SK-N-SH (cell line): ENCODE data around the gene DHRS13. TPM values are rescaled to one million over a fixed set of nuclear protein-coding genes. Genes with fewer than 3 reads are reported as not detected.
A peak's percentile ranks its signal among the peaks of the same experiment; 100 is the strongest.

Experiments used
- CTCF ChIA-PET: fragments of 300-600, 350-600 bp; formaldehyde crosslinking; extraction: SDS; loops from one replicate; lab custom pipeline; 2021; lab: Yijun Ruan, JAX
- POLR2A ChIA-PET: fragments of 350-600 bp; sonication (Branson Sonifier 250); formaldehyde crosslinking; extraction: SDS; loops from one replicate; lab custom pipeline; 2020; ENCODE audit warnings: antibody characterized with exemption, inconsistent platforms; lab: Yijun Ruan, JAX
- DNase-seq: peaks from one replicate; pipeline ENCODE4 v3.0.0; 2012
- H2AFZ ChIP-seq: fragments of 200-600 bp; sonication (generic); 2 replicates; pipeline ENCODE4 v1.8.1; 2016; ENCODE audit warnings: antibody characterized with exemption, mild to moderate bottlenecking, low read depth
- H3F3A ChIP-seq: fragments of 200-600 bp; sonication (generic); replicated peaks from 2 replicates; pipeline ENCODE3; 2016; ENCODE audit warnings: antibody characterized with exemption, mild to moderate bottlenecking; ENCODE audit not compliant: insufficient read depth
- H3K27ac ChIP-seq, 2 experiments: fragments of 200-500 bp in 1 of 2; fragments of 200-600 bp in 1 of 2; sonication (Bioruptor generic) in 1 of 2; sonication (generic), shearing (Covaris generic) in 1 of 2; 2 replicates each; pipeline versions ENCODE4 v1.5.1 to v1.6.1; 2014 to 2016; ENCODE audit warnings: low read depth in 2 of 2, inconsistent platforms in 1 of 2, low read length in 1 of 2, mild to moderate bottlenecking in 1 of 2, mixed read lengths in 1 of 2
- H3K27me3 ChIP-seq: fragments of 200-600 bp; sonication (generic), shearing (Covaris generic); 2 replicates; pipeline ENCODE4 v1.6.1; 2016; ENCODE audit warnings: mixed run types; ENCODE audit not compliant: insufficient read depth
- H3K36me3 ChIP-seq, 2 experiments: fragments of 200-500 bp in 1 of 2; fragments of 200-600 bp in 1 of 2; sonication (Bioruptor generic) in 1 of 2; sonication (generic) in 1 of 2; replicated peaks in 1 of 2; 2 replicates each; pipeline versions ENCODE3 to v1.5.1; 2014 to 2016; ENCODE audit warnings: low read length in 1 of 2, mild to moderate bottlenecking in 1 of 2; ENCODE audit not compliant: insufficient read depth in 2 of 2, control insufficient read depth in 1 of 2
- H3K4me1 ChIP-seq, 2 experiments: fragments of 200-500 bp in 1 of 2; fragments of 200-600 bp in 1 of 2; sonication (Bioruptor generic) in 1 of 2; sonication (generic), shearing (Covaris generic) in 1 of 2; 2 replicates each; pipeline versions ENCODE4 v1.5.1 to v1.6.1; 2014 to 2016; ENCODE audit warnings: low read depth in 1 of 2, low read length in 1 of 2, mixed run types in 1 of 2; ENCODE audit not compliant: insufficient read depth in 2 of 2, control insufficient read depth in 1 of 2
- H3K4me2 ChIP-seq: fragments of 200-600 bp; sonication (generic), shearing (Covaris generic); 2 replicates; pipeline ENCODE4 v1.6.1; 2017; ENCODE audit warnings: mixed run types
- H3K4me3 ChIP-seq, 2 experiments: fragments of 200-500 bp in 1 of 2; fragments of 200-600 bp in 1 of 2; sonication (Bioruptor generic) in 1 of 2; sonication (generic), shearing (Covaris generic) in 1 of 2; 2 replicates each; pipeline versions ENCODE4 v1.5.1 to v1.8.1; 2014 to 2016; ENCODE audit warnings: low read depth in 2 of 2, inconsistent platforms in 1 of 2, low read length in 1 of 2, mild to moderate bottlenecking in 1 of 2, mixed read lengths in 1 of 2, moderate library complexity in 1 of 2
- H3K79me2 ChIP-seq: fragments of 200-600 bp; sonication (generic); 2 replicates; pipeline ENCODE4 v1.8.1; 2017; ENCODE audit warnings: mild to moderate bottlenecking; ENCODE audit not compliant: insufficient read depth
- H3K9ac ChIP-seq: fragments of 200-600 bp; sonication (generic); 2 replicates; pipeline ENCODE4 v1.6.1; 2017; ENCODE audit warnings: mixed run types
- H3K9me2 ChIP-seq: fragments of 200-600 bp; sonication (generic); 2 replicates; pipeline ENCODE4 v1.6.1; 2017; ENCODE audit warnings: mixed run types
- H3K9me3 ChIP-seq: fragments of 200-600 bp; sonication (generic); 2 replicates; pipeline ENCODE4 v1.6.1; 2017; ENCODE audit warnings: mixed run types, mild to moderate bottlenecking, moderate library complexity
- H4K20me1 ChIP-seq: fragments of 200-600 bp; sonication (generic); 2 replicates; pipeline ENCODE4 v1.6.1; 2017; ENCODE audit warnings: mild to moderate bottlenecking, mixed run types; ENCODE audit not compliant: insufficient read depth
- CHD2 ChIP-seq: fragments of 150-350 bp; IDR thresholded peaks from 2 replicates; pipeline ENCODE4 v1.6.1; 2018; ENCODE audit warnings: low read length; ENCODE audit not compliant: partially characterized antibody
- ELF1 ChIP-seq: IDR thresholded peaks from 2 replicates; pipeline ENCODE4 v1.4.0; 2012
- EP300 ChIP-seq, 2 experiments: IDR thresholded peaks; 2 replicates each; pipeline versions ENCODE4 v1.4.0 to v1.6.1; 2012; ENCODE audit warnings: borderline replicate concordance in 1 of 2, low read depth in 1 of 2, low read length in 1 of 2
- EZH2phosphoT487 ChIP-seq: fragments of 200-600 bp; sonication (generic); IDR thresholded peaks from 2 replicates; pipeline ENCODE4 v1.6.1; 2017; ENCODE audit warnings: low read depth, mixed run types, mild to moderate bottlenecking, antibody characterized with exemption, moderate library complexity, borderline replicate concordance
- FOSL2 ChIP-seq: IDR thresholded peaks from 2 replicates; pipeline ENCODE4 v1.4.0; 2012; ENCODE audit warnings: low read depth, mild to moderate bottlenecking, moderate library complexity, borderline replicate concordance
- FOXJ3 ChIP-seq: sonication (generic); formaldehyde crosslinking; IDR thresholded peaks from 2 replicates; pipeline ENCODE4 v1.5.1; 2020; ENCODE audit warnings: mild to moderate bottlenecking, missing genetic modification reagents
- GABPA ChIP-seq: IDR thresholded peaks from 2 replicates; pipeline ENCODE4 v1.4.0; 2012; ENCODE audit warnings: low read depth, mild to moderate bottlenecking
- GATA2 ChIP-seq: sonication (generic); formaldehyde crosslinking; IDR thresholded peaks from 2 replicates; pipeline ENCODE4 v1.5.0; 2020; ENCODE audit warnings: mild to moderate bottlenecking, missing genetic modification reagents
- JUND ChIP-seq: IDR thresholded peaks from 2 replicates; pipeline ENCODE4 v1.4.0; 2012
- MAX ChIP-seq: IDR thresholded peaks from 2 replicates; pipeline ENCODE4 v1.4.0; 2012; ENCODE audit warnings: low read depth
- POLR2AphosphoS5 ChIP-seq: IDR thresholded peaks from 2 replicates; pipeline ENCODE4 v1.6.1; 2012; ENCODE audit warnings: low read depth, low read length
- REST ChIP-seq: IDR thresholded peaks from 2 replicates; pipeline ENCODE4 v1.6.1; 2012; ENCODE audit warnings: mild to moderate bottlenecking, low read depth, low read length, moderate library complexity
- RFX5 ChIP-seq: IDR thresholded peaks from 2 replicates; pipeline ENCODE4 v1.6.1; 2012; ENCODE audit warnings: mild to moderate bottlenecking, improper control_type of control experiment, low read length
- SIN3A ChIP-seq: IDR thresholded peaks from 2 replicates; pipeline ENCODE4 v1.6.1; 2012; ENCODE audit warnings: low read depth, mild to moderate bottlenecking, low read length, moderate library complexity, borderline replicate concordance
- TAF1 ChIP-seq: IDR thresholded peaks from 2 replicates; pipeline ENCODE4 v1.6.1; 2012; ENCODE audit warnings: low read depth, mild to moderate bottlenecking, low read length, moderate library complexity, borderline replicate concordance
- TCF12 ChIP-seq: IDR thresholded peaks from 2 replicates; pipeline ENCODE4 v1.4.0; 2012
- TEAD4 ChIP-seq: IDR thresholded peaks from 2 replicates; pipeline ENCODE4 v1.4.0; 2012; ENCODE audit warnings: mild to moderate bottlenecking, borderline replicate concordance; ENCODE audit not compliant: insufficient read depth
- YY1 ChIP-seq: IDR thresholded peaks from 2 replicates; pipeline ENCODE4 v1.4.0; 2012; ENCODE audit warnings: low read depth, mild to moderate bottlenecking
- WGBS: methylation state at CpG from one replicate; pipeline ENCODE4 v1.1.6; 2017; ENCODE audit warnings: low lambda C conversion rate; 5-methylcytosine and 5-hydroxymethylcytosine counted together
- polyA plus RNA-seq, 3 experiments: library from polyadenylated mRNA; depleted of rRNA; stranded (reverse); fragments of >200 nt; gene quantifications; 2 replicates each; pipeline ENCODE4 v1.2.3, GENCODE V29; 2012
- TF ChIP-seq, protein P1 (sequence below): fragments of 150-350 bp; IDR thresholded peaks from 2 replicates; pipeline ENCODE4 v1.6.1; 2017; ENCODE audit warnings: antibody characterized with exemption, low read length, low read depth, borderline replicate concordance
- TF ChIP-seq, protein P2 (sequence below): fragments of 200-600 bp; sonication (generic); IDR thresholded peaks from 2 replicates; pipeline ENCODE4 v1.6.1; 2017; ENCODE audit warnings: antibody characterized with exemption, mild to moderate bottlenecking, moderate library complexity

The DHRS13 gene
- polyA plus RNA-seq, 1 of the 3 experiments (the other 2 are of a cell fraction), result 7.4 TPM

GRCh38 chr17:28898527-28898955 lies 4.3 kb downstream of the DHRS13 start:
- no peaks in the 10 kb centered on the region for H3K9me3 ChIP-seq
- CTCF ChIA-PET, result interaction anchor here (0.7 to 9.0 kb wide), 11 partner anchors 10 to 218 kb away, joined by 3 to 95 read pairs (median 4); partner anchors contain the start of genes FAM222B and TLCD1
- peaks cover 9 to 25% of the 10 kb centered on the region in 2 experiments; a peak in 2 of 4 replicates for H3K4me1 ChIP-seq
- no peak overlapping the region for H3K4me3 ChIP-seq
- peaks cover 25% of the 10 kb centered on the region for H3F3A ChIP-seq
- POLR2A ChIA-PET, result interaction anchor here (0.5 to 2.0 kb wide), 5 partner anchors 9 to 171 kb away, joined by 3 to 7 read pairs (median 4); partner anchors contain the start of gene PHF12
- no peaks in the 10 kb centered on the region for H4K20me1 ChIP-seq
- no peaks in the 10 kb centered on the region for H3K9me2 ChIP-seq
- no peak overlapping the region for H3K27ac ChIP-seq
- no peak for TF ChIP-seq TCF12
- no peak for TF ChIP-seq EP300 (IDR thresholded peaks at IDR 0.05; ENCODE audit: borderline replicate concordance in 1 of 2, low read depth in 1 of 2, low read length in 1 of 2)
- no peak for TF ChIP-seq CHD2
- no peak for TF ChIP-seq FOXJ3
- TF ChIP-seq, protein P1, sequence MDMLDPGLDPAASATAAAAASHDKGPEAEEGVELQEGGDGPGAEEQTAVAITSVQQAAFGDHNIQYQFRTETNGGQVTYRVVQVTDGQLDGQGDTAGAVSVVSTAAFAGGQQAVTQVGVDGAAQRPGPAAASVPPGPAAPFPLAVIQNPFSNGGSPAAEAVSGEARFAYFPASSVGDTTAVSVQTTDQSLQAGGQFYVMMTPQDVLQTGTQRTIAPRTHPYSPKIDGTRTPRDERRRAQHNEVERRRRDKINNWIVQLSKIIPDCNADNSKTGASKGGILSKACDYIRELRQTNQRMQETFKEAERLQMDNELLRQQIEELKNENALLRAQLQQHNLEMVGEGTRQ, result no peak
- no peak for TF ChIP-seq POLR2AphosphoS5
- TF ChIP-seq, protein P2, sequence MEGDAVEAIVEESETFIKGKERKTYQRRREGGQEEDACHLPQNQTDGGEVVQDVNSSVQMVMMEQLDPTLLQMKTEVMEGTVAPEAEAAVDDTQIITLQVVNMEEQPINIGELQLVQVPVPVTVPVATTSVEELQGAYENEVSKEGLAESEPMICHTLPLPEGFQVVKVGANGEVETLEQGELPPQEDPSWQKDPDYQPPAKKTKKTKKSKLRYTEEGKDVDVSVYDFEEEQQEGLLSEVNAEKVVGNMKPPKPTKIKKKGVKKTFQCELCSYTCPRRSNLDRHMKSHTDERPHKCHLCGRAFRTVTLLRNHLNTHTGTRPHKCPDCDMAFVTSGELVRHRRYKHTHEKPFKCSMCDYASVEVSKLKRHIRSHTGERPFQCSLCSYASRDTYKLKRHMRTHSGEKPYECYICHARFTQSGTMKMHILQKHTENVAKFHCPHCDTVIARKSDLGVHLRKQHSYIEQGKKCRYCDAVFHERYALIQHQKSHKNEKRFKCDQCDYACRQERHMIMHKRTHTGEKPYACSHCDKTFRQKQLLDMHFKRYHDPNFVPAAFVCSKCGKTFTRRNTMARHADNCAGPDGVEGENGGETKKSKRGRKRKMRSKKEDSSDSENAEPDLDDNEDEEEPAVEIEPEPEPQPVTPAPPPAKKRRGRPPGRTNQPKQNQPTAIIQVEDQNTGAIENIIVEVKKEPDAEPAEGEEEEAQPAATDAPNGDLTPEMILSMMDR, result no peak
- no peak for TF ChIP-seq GATA2 (CRISPR knock-in tag)
- no peak for TF ChIP-seq JUND
- no peak for TF ChIP-seq YY1
- TF ChIP-seq REST, result no peak
- TF ChIP-seq EZH2phosphoT487, result no peak
- no peak for TF ChIP-seq SIN3A
- TF ChIP-seq GABPA, result no peak
- TF ChIP-seq TAF1, result no peak
- no peak for TF ChIP-seq ELF1
- TF ChIP-seq TEAD4, result no peak
- no peak for TF ChIP-seq MAX
- no peak for TF ChIP-seq RFX5
- TF ChIP-seq FOSL2, result no peak
- 81% methylated on average over 12 of the region's 12 CpGs for WGBS
- DNase-seq, result no peak
- no peaks in the 10 kb centered on the region for H3K36me3 ChIP-seq
- H3K9ac ChIP-seq, result no peak overlapping the region
- no peak overlapping the region for H2AFZ ChIP-seq
- H3K4me2 ChIP-seq, result peak overlapping the region; percentile 99; the same call in 1 of the 2 replicates
- no peaks in the 10 kb centered on the region for H3K27me3 ChIP-seq
- H3K79me2 ChIP-seq, result peaks cover 53% of the 10 kb centered on the region
